Measurements from ENCODE around the gene GPR137B. TPM values are rescaled to one million over a fixed set of nuclear protein-coding genes. Genes with fewer than 3 reads are reported as not detected.
A peak's percentile ranks its signal among the peaks of the same experiment; 100 is the strongest.

GPR137B gene
- total and polyA plus RNA-seq, 2 of the 13 experiments (the other 11 are each of a cell fraction or from before 2014, with no cell fraction given) = 0.31 to 0.41 TPM

DNA sequence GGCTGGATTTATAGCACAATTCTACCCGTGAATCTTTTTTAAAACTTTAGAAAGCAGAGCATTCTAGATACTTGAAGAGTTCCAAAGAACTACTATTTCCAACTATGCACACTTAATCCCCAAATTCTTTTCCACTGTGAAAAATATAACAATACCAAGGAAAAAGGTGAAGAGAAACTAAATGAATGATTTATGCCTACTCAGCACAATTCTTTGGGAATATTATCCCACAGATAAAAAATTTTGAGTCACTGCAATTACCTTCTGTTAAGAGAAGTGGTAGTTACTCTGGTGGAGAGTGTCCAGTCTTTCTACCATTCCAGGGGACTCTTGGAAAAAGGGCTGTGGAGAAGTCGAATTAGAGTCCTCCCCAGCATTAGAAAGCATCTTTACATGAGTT is 100.2 kb downstream of the GPR137B start:
- no peak for DNase-seq (ENCODE audit: low spot score)
- TF ChIP-seq MAFK (conservative IDR thresholded peaks at IDR 0.05 in 1 of 2, IDR thresholded peaks at IDR 0.05 in 1 of 2; ENCODE audit: low read length in 2 of 2) (peak; percentile 95 to 98), MAFF (IDR thresholded peaks at IDR 0.05; ENCODE audit: low read depth, low read length) (peak; percentile 97)
- TF ChIP-seq, protein P1, sequence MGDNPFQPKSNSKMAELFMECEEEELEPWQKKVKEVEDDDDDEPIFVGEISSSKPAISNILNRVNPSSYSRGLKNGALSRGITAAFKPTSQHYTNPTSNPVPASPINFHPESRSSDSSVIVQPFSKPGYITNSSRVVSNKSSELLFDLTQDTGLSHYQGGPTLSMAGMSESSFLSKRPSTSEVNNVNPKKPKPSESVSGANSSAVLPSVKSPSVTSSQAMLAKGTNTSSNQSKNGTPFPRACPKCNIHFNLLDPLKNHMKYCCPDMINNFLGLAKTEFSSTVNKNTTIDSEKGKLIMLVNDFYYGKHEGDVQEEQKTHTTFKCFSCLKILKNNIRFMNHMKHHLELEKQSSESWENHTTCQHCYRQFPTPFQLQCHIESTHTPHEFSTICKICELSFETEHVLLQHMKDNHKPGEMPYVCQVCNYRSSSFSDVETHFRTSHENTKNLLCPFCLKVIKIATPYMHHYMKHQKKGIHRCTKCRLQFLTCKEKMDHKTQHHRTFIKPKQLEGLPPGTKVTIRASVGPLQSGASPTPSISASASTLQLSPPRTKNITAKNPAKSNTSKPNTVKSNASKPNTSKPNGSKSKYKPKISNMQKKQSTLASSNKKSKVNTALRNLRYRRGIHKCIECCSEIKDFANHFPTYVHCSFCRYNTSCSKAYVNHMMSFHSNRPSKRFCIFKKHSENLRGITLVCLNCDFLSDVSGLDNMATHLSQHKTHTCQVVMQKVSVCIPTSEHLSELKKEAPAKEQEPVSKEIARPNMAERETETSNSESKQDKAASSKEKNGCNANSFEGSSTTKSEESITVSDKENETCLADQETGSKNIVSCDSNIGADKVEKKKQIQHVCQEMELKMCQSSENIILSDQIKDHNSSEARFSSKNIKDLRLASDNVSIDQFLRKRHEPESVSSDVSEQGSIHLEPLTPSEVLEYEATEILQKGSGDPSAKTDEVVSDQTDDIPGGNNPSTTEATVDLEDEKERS (CRISPR knock-in tag; IDR thresholded peaks at IDR 0.05) = no peak
- ChIA-PET POLR2A (no interaction called here), CTCF (ENCODE audit: low intra/inter-chr PET ratio, low total read pairs) (no interaction called here)
- BruUV-seq (replicated peaks) = no TSS peak
- Histone ChIP-seq H3K4me3 (replicated peaks in 1 of 3; ENCODE audit: insufficient read depth in 1 of 3, low read depth in 2 of 3, low read length in 3 of 3) (no peak overlapping the region), H3K27ac (ENCODE audit: extremely low read length, insufficient read depth, low read length) (no peak overlapping the region), H3K9ac (ENCODE audit: insufficient read depth, low read depth, low read length) (no peak overlapping the region), H3K9me3 (ENCODE audit: low read length) (no peaks in the 10 kb centered on the region), H3K79me2 (ENCODE audit: insufficient read depth, low read length) (no peaks in the 10 kb centered on the region), H3K27me3 (ENCODE audit: control insufficient read depth in 1 of 2, insufficient read depth in 2 of 2, low read length in 2 of 2) (no peaks in the 10 kb centered on the region; a peak in 1 of 5 replicates), H3K36me3 (replicated peaks in 1 of 2; ENCODE audit: control insufficient read depth in 1 of 2, insufficient read depth in 2 of 2, low read length in 2 of 2) (no peaks in the 10 kb centered on the region), H4K20me1 (ENCODE audit: insufficient read depth, low read length) (no peaks in the 10 kb centered on the region), H3K4me2 (ENCODE audit: low read depth, low read length) (no peak overlapping the region), H2AFZ (ENCODE audit: low read length) (no peak overlapping the region), H3K4me1 (ENCODE audit: insufficient read depth, low read length) (no peaks in the 10 kb centered on the region)
- in situ Hi-C loops (cut with HindIII; ENCODE audit: extremely low pct_ligation_motif_present, low pct_unique_long_range_greater_than_20kb) = no loop called here
- no peak for FAIRE-seq
- WGBS (ENCODE audit: low lambda C conversion rate) = 71% methylated on average over 2 of the region's 2 CpGs
- intact Hi-C loops (cut with micrococcal nuclease; ENCODE audit: unreplicated experiment) = no loop called here
- no peak for ATAC-seq

DNA sequence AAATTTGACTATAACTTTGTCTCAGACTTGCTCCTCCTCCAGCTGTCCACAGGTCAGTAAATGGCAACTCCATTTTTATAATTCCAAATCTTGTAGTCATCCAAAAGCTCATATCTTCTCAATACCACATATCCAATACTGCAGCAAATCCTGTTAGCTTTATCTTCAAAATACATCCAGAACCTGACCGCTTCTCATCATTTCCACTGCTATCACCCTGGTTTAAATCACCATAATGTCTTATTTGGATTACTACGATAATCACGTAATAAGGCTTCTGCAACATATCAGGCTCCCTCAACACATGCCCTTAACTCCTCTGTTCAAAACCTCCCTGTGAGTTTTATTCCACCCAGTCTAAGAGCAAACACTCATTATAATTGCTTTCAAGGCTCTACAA is 104.9 kb downstream of the GPR137B start:
- in situ Hi-C loops (cut with HindIII; ENCODE audit: extremely low pct_ligation_motif_present, low pct_unique_long_range_greater_than_20kb) = no loop called here
- Histone ChIP-seq H3K9ac (ENCODE audit: insufficient read depth, low read depth, low read length) (no peak overlapping the region), H3K79me2 (ENCODE audit: insufficient read depth, low read length) (no peaks in the 10 kb centered on the region), H3K9me3 (ENCODE audit: low read length) (no peaks in the 10 kb centered on the region), H3K27me3 (ENCODE audit: control insufficient read depth in 1 of 2, insufficient read depth in 2 of 2, low read length in 2 of 2) (no peaks in the 10 kb centered on the region; a peak in 1 of 5 replicates), H3K4me3 (replicated peaks in 1 of 3; ENCODE audit: insufficient read depth in 1 of 3, low read depth in 2 of 3, low read length in 3 of 3) (no peak overlapping the region), H3K36me3 (replicated peaks in 1 of 2; ENCODE audit: control insufficient read depth in 1 of 2, insufficient read depth in 2 of 2, low read length in 2 of 2) (no peaks in the 10 kb centered on the region), H3K27ac (ENCODE audit: extremely low read length, insufficient read depth, low read length) (no peak overlapping the region), H3K4me1 (ENCODE audit: insufficient read depth, low read length) (no peaks in the 10 kb centered on the region), H3K4me2 (ENCODE audit: low read depth, low read length) (no peak overlapping the region), H4K20me1 (ENCODE audit: insufficient read depth, low read length) (no peaks in the 10 kb centered on the region), H2AFZ (ENCODE audit: low read length) (no peak overlapping the region)
- intact Hi-C loops (cut with micrococcal nuclease; ENCODE audit: unreplicated experiment) = no loop called here
- no peak for ATAC-seq
- no peak for DNase-seq (ENCODE audit: low spot score)
- BruUV-seq (replicated peaks) = no TSS peak
- POLR2A ChIA-PET = no interaction called here
- no peak for FAIRE-seq
- 91% methylated on average over 3 of the region's 3 CpGs for WGBS (ENCODE audit: low lambda C conversion rate)
- CTCF ChIA-PET (ENCODE audit: low intra/inter-chr PET ratio, low total read pairs) = no interaction called here
- TF ChIP-seq, protein P2, sequence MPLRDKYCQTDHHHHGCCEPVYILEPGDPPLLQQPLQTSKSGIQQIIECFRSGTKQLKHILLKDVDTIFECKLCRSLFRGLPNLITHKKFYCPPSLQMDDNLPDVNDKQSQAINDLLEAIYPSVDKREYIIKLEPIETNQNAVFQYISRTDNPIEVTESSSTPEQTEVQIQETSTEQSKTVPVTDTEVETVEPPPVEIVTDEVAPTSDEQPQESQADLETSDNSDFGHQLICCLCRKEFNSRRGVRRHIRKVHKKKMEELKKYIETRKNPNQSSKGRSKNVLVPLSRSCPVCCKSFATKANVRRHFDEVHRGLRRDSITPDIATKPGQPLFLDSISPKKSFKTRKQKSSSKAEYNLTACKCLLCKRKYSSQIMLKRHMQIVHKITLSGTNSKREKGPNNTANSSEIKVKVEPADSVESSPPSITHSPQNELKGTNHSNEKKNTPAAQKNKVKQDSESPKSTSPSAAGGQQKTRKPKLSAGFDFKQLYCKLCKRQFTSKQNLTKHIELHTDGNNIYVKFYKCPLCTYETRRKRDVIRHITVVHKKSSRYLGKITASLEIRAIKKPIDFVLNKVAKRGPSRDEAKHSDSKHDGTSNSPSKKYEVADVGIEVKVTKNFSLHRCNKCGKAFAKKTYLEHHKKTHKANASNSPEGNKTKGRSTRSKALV (CRISPR knock-in tag; IDR thresholded peaks at IDR 0.05) = no peak
- TF ChIP-seq, protein P3, sequence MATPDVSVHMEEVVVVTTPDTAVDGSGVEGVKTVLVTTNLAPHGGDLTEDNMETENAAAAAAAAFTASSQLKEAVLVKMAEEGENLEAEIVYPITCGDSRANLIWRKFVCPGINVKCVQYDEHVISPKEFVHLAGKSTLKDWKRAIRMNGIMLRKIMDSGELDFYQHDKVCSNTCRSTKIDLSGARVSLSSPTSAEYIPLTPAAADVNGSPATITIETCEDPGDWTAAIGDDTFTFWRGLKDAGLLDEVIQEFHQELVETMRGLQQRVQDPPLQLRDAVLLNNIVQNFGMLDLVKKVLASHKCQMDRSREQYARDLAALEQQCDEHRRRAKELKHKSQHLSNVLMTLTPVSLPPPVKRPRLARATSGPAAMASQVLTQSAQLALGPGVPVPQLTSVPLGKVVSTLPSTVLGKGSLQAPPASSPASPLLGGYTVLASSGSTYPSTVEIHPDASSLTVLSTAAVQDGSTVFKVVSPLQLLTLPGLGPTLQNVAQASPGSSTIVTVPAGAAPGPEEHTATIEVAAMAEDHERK (CRISPR knock-in tag; IDR thresholded peaks at IDR 0.05; ENCODE audit: low read depth) = no peak
- TF ChIP-seq SMAD9 (CRISPR knock-in tag; IDR thresholded peaks at IDR 0.05) = no peak
- TF ChIP-seq RCOR2 (CRISPR knock-in tag; IDR thresholded peaks at IDR 0.05) = no peak
- TF ChIP-seq HDAC6 (IDR thresholded peaks at IDR 0.05; ENCODE audit: low read depth, low read length) = no peak
- TF ChIP-seq ZNF839 (CRISPR knock-in tag; IDR thresholded peaks at IDR 0.05; ENCODE audit: borderline replicate concordance) = no peak
- no peak for TF ChIP-seq HOXD1 (CRISPR knock-in tag; IDR thresholded peaks at IDR 0.05)
- TF ChIP-seq CENPT (CRISPR knock-in tag; IDR thresholded peaks at IDR 0.05; ENCODE audit: low read depth) = no peak
- no peak for TF ChIP-seq ZNF451 (CRISPR knock-in tag; IDR thresholded peaks at IDR 0.05)
- no peak for TF ChIP-seq MED1 (CRISPR knock-in tag; IDR thresholded peaks at IDR 0.05)
- no peak for TF ChIP-seq ZMYM2 (CRISPR knock-in tag; IDR thresholded peaks at IDR 0.05)

Data from HepG2 (cell line).